Astrocyte of the spinal cord (primary cell): Measurements from ENCODE around the gene EVA1C.
"Not testable (repeated sequence)": the region's sequence is repeated elsewhere in the genome, so short reads cannot be mapped to it uniquely, and the experiment has no call there.

Experiments
- DNase-seq: peaks from one replicate; pipeline ENCODE4 v3.0.0; 2011; ENCODE audit warnings: low read depth, low spot score
- H3K4me3 ChIP-seq: 2 replicates; pipeline ENCODE4 v1.5.1; 2011; ENCODE audit warnings: low read depth, mild to moderate bottlenecking, low read length, moderate library complexity
- in situ Hi-C: cut with HindIII; loops from 2 replicates; pipeline ENCODE4 v1.10.0; 2017; ENCODE audit warnings: low sequenced_read_pairs
- TF ChIP-seq, protein P1 (sequence below): IDR thresholded peaks from 2 replicates; pipeline ENCODE4 v1.5.1; 2012; ENCODE audit warnings: low read depth, mild to moderate bottlenecking, low read length, inconsistent platforms

The EVA1C gene

DNA sequence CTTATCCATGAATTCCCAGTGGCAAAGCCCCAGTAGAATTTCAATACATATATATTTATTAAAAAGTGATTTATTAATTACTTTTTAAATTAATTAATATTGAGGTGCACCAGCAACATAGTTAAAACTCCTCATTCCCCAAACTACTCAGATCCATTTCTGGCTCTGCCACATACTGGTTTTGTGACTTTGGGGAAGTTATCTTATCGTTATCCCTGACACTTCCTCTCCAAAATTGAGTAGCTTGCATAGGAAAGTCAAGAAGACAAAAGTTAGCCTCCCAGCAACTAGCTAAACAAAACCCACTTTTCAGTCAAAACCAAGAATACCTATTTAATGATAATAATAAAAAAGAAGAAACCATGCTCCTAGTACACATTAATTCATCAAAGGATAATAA lies 136.9 kb downstream of the EVA1C start:
- DNase-seq = no peak
- TF ChIP-seq, protein P1, sequence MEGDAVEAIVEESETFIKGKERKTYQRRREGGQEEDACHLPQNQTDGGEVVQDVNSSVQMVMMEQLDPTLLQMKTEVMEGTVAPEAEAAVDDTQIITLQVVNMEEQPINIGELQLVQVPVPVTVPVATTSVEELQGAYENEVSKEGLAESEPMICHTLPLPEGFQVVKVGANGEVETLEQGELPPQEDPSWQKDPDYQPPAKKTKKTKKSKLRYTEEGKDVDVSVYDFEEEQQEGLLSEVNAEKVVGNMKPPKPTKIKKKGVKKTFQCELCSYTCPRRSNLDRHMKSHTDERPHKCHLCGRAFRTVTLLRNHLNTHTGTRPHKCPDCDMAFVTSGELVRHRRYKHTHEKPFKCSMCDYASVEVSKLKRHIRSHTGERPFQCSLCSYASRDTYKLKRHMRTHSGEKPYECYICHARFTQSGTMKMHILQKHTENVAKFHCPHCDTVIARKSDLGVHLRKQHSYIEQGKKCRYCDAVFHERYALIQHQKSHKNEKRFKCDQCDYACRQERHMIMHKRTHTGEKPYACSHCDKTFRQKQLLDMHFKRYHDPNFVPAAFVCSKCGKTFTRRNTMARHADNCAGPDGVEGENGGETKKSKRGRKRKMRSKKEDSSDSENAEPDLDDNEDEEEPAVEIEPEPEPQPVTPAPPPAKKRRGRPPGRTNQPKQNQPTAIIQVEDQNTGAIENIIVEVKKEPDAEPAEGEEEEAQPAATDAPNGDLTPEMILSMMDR = no peak
- no peak overlapping the region for H3K4me3 ChIP-seq
- in situ Hi-C loops = no loop called here

DNA sequence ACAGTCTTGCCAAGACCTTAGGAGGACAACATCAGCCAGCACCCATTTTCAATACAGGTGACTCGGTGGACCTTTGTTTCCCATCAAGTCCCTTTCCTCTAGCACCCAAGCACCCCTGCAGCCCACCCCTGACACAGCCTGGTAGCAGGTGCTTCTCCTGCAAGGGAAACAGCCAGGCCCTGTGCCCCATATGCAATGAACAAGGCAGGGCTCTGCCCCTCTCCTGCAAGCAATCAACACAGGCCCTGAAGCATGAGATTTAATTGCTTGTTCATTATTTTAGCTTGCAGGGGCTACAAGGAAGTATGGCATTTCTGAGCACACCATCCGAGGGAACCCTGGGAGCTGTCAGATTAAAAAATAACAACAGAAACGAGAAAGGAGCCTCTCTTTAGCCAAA lies 137.4 kb downstream of the EVA1C start:
- TF ChIP-seq, protein P1 = no peak
- in situ Hi-C loops = no loop called here
- no peak for DNase-seq
- no peak overlapping the region for H3K4me3 ChIP-seq

DNA sequence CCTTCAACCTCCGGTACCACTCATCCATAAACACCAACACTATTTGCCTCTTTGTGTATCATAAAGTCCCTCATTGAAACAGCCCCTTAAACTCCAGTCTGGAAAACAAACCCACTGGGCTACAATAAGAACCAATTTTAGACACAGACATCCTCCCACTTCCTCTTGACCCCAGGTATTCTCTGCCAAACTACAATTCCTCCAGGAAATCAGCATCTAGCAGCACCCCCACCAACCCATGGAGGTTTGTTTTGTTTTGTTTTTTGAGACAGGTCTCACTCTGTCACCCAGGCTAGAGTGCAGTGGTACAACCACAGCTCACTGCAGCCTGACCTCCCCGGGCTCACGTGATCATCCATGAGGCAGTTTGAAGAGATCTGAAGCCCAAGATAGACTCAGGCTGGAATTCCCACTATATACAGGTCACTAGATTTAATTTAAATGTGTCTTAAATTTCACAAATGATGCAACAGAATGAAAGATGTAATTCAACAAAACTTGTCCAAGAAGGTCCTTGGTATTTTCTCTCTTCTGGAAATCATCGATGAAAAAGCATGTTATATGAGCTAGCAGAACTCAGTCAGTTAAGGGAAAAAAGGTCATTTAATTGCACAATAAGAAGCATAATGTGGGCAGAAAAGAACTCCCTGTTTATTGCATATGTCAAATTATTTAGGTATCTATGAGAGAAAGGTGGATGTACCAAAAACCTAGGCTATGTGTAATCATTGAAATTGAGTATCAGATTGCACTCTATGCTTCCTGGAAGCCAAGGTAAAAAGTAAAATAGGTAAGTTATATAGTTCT lies 142.5 kb downstream of the EVA1C start:
- in situ Hi-C loops = no loop called here
- TF ChIP-seq, protein P1 = no peak
- DNase-seq = no peak
- no peak overlapping the region for H3K4me3 ChIP-seq

DNA sequence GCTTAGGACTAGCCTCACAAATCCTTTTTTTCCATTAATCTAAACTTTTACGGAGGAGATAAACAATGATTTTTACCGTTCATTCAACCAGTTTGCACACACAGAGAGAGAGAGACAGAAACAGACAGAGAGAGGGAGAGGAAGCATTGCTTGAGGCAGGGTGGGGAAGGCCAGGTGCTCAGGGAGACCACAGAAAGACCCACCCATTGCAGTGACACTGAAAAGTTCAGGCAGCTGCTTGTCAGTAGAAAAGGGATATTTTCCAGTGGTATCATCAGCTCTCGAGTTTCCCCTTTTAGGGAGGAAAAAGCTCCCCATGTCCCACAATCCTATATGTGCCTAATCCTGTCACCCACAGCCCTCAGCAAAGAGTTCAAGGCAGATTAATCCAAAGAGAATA lies 145.6 kb downstream of the EVA1C start:
- in situ Hi-C loops = no loop called here
- no peak for DNase-seq
- no peak overlapping the region for H3K4me3 ChIP-seq
- TF ChIP-seq, protein P1 = no peak

DNA sequence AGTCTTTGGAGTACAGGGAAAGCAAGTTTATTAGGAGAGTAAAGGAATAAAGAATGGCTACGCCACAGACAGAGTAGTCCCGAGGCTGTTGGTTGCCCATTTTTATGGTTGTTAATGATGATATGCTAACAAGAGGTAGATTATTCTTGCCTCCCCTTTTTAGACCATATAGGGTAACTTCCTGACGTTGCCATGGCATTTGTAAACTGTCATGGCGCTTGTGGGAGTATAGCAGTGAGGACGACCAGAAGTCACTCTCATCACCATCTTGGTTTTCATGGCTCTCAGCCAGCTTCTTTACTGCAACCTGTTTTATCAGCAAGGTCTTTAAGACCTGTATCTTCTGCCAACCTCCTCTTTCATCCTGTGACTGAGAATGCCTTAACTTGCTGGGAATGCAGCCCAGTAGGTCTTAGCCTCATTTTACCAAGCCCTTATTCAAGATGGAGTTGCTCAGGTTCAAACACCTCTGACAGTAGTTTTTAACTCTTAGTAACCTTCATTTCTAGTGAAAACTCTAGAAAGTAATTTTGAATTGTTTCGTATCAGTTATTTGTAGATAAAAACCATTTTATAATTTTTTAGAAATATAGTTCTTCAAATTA lies 146.6 kb downstream of the EVA1C start:
- DNase-seq = no peak
- H3K4me3 ChIP-seq = no peak overlapping the region
- TF ChIP-seq, protein P1 = no peak
- in situ Hi-C loops = no loop called here

DNA sequence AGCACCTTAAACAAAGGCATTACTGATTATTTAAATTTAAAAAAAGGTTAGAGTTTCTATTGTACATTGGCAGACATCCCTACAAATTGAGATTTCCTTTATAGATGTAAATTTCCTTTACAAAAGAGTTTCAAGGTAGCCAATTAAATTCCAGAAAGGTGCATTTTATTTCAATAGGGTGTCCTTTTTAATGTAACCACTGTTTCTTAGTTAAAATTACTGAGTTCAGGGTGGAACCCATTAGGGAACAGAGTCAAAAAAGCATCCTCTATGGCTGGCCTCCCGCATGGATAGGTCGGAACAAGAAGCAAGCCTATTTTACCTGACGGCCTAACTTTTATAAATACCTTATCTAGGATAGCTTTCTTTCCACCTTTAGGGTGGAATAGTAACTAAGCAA lies 148.4 kb downstream of the EVA1C start:
- no peak for DNase-seq
- in situ Hi-C loops = no loop called here
- TF ChIP-seq, protein P1 = no peak
- H3K4me3 ChIP-seq = no peak overlapping the region

DNA sequence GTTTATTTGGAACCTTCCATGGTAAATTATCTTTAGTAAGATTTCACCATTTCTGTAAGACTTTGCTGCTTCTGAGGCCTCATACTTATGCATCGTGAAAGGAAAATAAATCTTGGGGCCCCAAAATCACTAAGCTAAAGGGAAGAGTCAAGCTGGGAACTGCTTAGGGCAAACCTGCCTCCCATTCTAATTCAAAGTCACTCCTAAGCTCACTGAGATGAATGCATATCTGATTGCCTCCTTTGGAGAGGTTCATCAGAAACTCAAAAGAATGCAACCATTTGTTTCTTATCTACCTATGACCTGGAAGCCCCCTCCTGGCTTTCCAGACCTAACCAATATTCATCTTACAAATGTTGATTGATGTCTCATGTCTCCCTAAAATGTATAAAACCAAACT lies 149.0 kb downstream of the EVA1C start:
- in situ Hi-C loops, H3K4me3 ChIP-seq, DNase-seq: not testable (repeated sequence)
